OCI-LY7 (cell line): Measurements from ENCODE around the gene RIMBP2.

Experiments used
- EZH2phosphoT487 ChIP-seq: fragments of 200-600 bp; sonication (generic); IDR thresholded peaks from 2 replicates; pipeline ENCODE4 v1.6.1; 2018; ENCODE audit warnings: low read depth, borderline replicate concordance, mild to moderate bottlenecking, mixed run types, antibody characterized with exemption, low read length, moderate library complexity, mixed read lengths
- TF ChIP-seq, protein P1 (sequence below): fragments of 200-600 bp; sonication (generic); conservative IDR thresholded peaks from 2 replicates; pipeline ENCODE4 v1.5.1; 2014; ENCODE audit warnings: mild to moderate bottlenecking, antibody characterized with exemption, low read length, moderate library complexity, mixed read lengths

DNA sequence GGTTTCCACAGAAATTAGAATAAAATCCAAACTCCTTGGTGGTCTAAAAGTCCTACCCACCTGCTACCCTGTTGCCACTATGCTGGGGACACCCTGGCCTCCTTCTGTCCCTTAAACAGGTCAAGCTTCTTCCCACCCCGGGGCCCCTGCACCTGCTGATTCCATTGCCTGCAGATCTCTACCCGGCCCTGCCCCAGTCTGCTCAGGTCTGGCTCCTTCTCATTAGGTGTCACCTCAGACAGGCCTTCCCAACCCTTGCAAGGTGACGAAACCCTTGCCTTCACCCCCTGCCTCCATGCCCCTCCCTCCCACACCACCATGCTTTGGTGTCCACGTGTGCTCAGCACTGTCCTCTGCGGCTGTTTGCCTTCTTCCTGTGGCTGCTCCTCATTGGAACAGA, 207.8 kb downstream of the RIMBP2 start:
- TF ChIP-seq, protein P1, sequence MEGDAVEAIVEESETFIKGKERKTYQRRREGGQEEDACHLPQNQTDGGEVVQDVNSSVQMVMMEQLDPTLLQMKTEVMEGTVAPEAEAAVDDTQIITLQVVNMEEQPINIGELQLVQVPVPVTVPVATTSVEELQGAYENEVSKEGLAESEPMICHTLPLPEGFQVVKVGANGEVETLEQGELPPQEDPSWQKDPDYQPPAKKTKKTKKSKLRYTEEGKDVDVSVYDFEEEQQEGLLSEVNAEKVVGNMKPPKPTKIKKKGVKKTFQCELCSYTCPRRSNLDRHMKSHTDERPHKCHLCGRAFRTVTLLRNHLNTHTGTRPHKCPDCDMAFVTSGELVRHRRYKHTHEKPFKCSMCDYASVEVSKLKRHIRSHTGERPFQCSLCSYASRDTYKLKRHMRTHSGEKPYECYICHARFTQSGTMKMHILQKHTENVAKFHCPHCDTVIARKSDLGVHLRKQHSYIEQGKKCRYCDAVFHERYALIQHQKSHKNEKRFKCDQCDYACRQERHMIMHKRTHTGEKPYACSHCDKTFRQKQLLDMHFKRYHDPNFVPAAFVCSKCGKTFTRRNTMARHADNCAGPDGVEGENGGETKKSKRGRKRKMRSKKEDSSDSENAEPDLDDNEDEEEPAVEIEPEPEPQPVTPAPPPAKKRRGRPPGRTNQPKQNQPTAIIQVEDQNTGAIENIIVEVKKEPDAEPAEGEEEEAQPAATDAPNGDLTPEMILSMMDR = no peak
- no peak for TF ChIP-seq EZH2phosphoT487
